HepG2 (cell line): Measurements from ENCODE around the gene TMEM135. TPM values are rescaled to one million over a fixed set of nuclear protein-coding genes. Genes with fewer than 3 reads are reported as not detected.

Experiments
- AKAP8 ChIP-seq: sonication (generic); formaldehyde crosslinking; IDR thresholded peaks from 2 replicates; pipeline ENCODE4 v1.5.1; 2020; ENCODE audit warnings: mild to moderate bottlenecking, missing genetic modification reagents
- ARNT2 ChIP-seq: sonication (generic); formaldehyde crosslinking; IDR thresholded peaks from 2 replicates; pipeline ENCODE4 v1.8.0; 2022; ENCODE audit warnings: mild to moderate bottlenecking, low read depth, missing genetic modification reagents, moderate library complexity
- CEBPZ ChIP-seq: IDR thresholded peaks from 2 replicates; pipeline ENCODE4 v1.6.1; 2012; ENCODE audit warnings: low read length, improper control_type of control experiment
- ESRRA ChIP-seq: sonication (generic); formaldehyde crosslinking; IDR thresholded peaks from 2 replicates; pipeline ENCODE4 v1.5.1; 2020; ENCODE audit warnings: mild to moderate bottlenecking, low read depth, missing genetic modification reagents
- HMG20A ChIP-seq: IDR thresholded peaks from 2 replicates; pipeline ENCODE4 v1.6.1; 2016; ENCODE audit warnings: borderline replicate concordance
- KAT8 ChIP-seq: IDR thresholded peaks from 2 replicates; pipeline ENCODE4 v1.6.1; 2016; ENCODE audit warnings: missing genetic modification reagents, missing compliant biosample characterization
- KDM3A ChIP-seq: IDR thresholded peaks from 2 replicates; pipeline ENCODE4 v1.6.1; 2018; ENCODE audit warnings: low read depth, missing compliant biosample characterization
- KLF6 ChIP-seq: IDR thresholded peaks from 2 replicates; pipeline ENCODE4 v1.8.0; 2016; ENCODE audit warnings: missing biosample characterization, missing genetic modification reagents
- NONO ChIP-seq, 2 experiments: fragments of 450-650 bp in 1 of 2; sonication (generic) in 1 of 2; formaldehyde crosslinking in 1 of 2; IDR thresholded peaks in 1 of 2; conservative IDR thresholded peaks in 1 of 2; 2 replicates each; pipeline versions ENCODE4 v1.6.1 to v1.8.0; 2017 to 2022; ENCODE audit warnings: mild to moderate bottlenecking in 1 of 2, missing genetic modification reagents in 1 of 2, moderate library complexity in 1 of 2
- RBAK ChIP-seq: sonication (generic); formaldehyde crosslinking; IDR thresholded peaks from 2 replicates; pipeline ENCODE4 v1.5.1; 2020; ENCODE audit warnings: mild to moderate bottlenecking, missing genetic modification reagents
- RORA ChIP-seq: sonication (generic); formaldehyde crosslinking; IDR thresholded peaks from 2 replicates; pipeline ENCODE4 v1.5.0; 2020; ENCODE audit warnings: mild to moderate bottlenecking, missing genetic modification reagents, moderate library complexity
- SAP130 ChIP-seq: IDR thresholded peaks from 2 replicates; pipeline ENCODE4 v1.6.1; 2016; ENCODE audit warnings: low read depth
- SETDB1 ChIP-seq: sonication (generic); formaldehyde crosslinking; IDR thresholded peaks from 2 replicates; pipeline ENCODE4 v1.5.1; 2020; ENCODE audit warnings: missing genetic modification reagents, mild to moderate bottlenecking, borderline replicate concordance
- SOX13 ChIP-seq, 3 experiments: fragments of 450-650 bp in 1 of 3; sonication (generic) in 1 of 3; formaldehyde crosslinking in 1 of 3; IDR thresholded peaks in 2 of 3; conservative IDR thresholded peaks in 1 of 3; 2 replicates each; pipeline versions ENCODE4 v1.5.0 to v1.6.1; 2016 to 2020; ENCODE audit warnings: antibody characterized with exemption in 1 of 3, mild to moderate bottlenecking in 1 of 3, missing compliant biosample characterization in 1 of 3, missing genetic modification reagents in 1 of 3, moderate library complexity in 1 of 3
- SP1 ChIP-seq, 2 experiments: fragments of 450-650 bp in 1 of 2; sonication (generic) in 1 of 2; formaldehyde crosslinking in 1 of 2; IDR thresholded peaks; 2 replicates each; pipeline versions ENCODE4 v1.4.0 to v1.6.1; 2016 to 2020; ENCODE audit warnings: missing genetic modification reagents in 1 of 2
- TAF15 ChIP-seq: fragments of 200-400 bp; formaldehyde crosslinking; IDR thresholded peaks from one replicate; pipeline ENCODE4 v1.6.1; 2018; ENCODE audit warnings: mild to moderate bottlenecking, low read depth, low read length; ENCODE audit not compliant: poor library complexity, severe bottlenecking
- ZNF225 ChIP-seq: sonication (generic); formaldehyde crosslinking; IDR thresholded peaks from 2 replicates; pipeline ENCODE4 v1.4.0; 2020; ENCODE audit warnings: mild to moderate bottlenecking, missing genetic modification reagents
- ZNF350 ChIP-seq: sonication (generic); formaldehyde crosslinking; IDR thresholded peaks from 2 replicates; pipeline ENCODE4 v1.4.0; 2020; ENCODE audit warnings: mild to moderate bottlenecking, low read depth, missing genetic modification reagents, borderline replicate concordance
- ZNF773 ChIP-seq: sonication (generic); formaldehyde crosslinking; IDR thresholded peaks from 2 replicates; pipeline ENCODE4 v1.4.0; 2020; ENCODE audit warnings: missing genetic modification reagents, borderline replicate concordance
- ZSCAN31 ChIP-seq: sonication (generic); formaldehyde crosslinking; IDR thresholded peaks from 2 replicates; pipeline ENCODE4 v1.5.0; 2020; ENCODE audit warnings: low read depth, mild to moderate bottlenecking, missing genetic modification reagents
- polyA plus RNA-seq, 8 experiments: library from polyadenylated mRNA; depleted of rRNA in 3 of 8; stranded (reverse) in 7 of 8; unstranded in 1 of 8; fragments of >200 nt; fragmentation: Illumina TruSeq in 4 of 8; extraction: Trizol in 4 of 8; gene quantifications; 2 replicates each; pipeline versions ENCODE4 v1.2.1 to v1.2.3, GENCODE V29; 2011 to 2016; ENCODE audit warnings: low read depth in 4 of 8, missing spikeins in 1 of 8, mixed read lengths in 1 of 8; ENCODE audit not compliant: insufficient read depth in 1 of 8
- total RNA-seq, 5 experiments: library from RNA; depleted of rRNA; stranded (reverse); fragments of >200 nt; fragmentation: Illumina TruSeq; extraction: Trizol; gene quantifications; 2 replicates each; pipeline ENCODE4 v1.2.3, GENCODE V29; 2016; ENCODE audit warnings: low read depth in 1 of 5
- TF ChIP-seq, protein P1 (sequence below): sonication (generic); formaldehyde crosslinking; IDR thresholded peaks from 2 replicates; pipeline ENCODE4 v1.5.0; 2020; ENCODE audit warnings: missing genetic modification reagents
- TF ChIP-seq, protein P2 (sequence below): sonication (generic); formaldehyde crosslinking; IDR thresholded peaks from 2 replicates; pipeline ENCODE4 v1.4.0; 2020; ENCODE audit warnings: missing genetic modification reagents
- TF ChIP-seq, protein P3 (sequence below): sonication (generic); formaldehyde crosslinking; IDR thresholded peaks from 2 replicates; pipeline ENCODE4 v1.5.0; 2020; ENCODE audit warnings: mild to moderate bottlenecking, low read depth, missing genetic modification reagents, borderline replicate concordance

TMEM135 gene
- total and polyA plus RNA-seq, 2 of the 13 experiments (the other 11 are each of a cell fraction or from before 2014, with no cell fraction given), result 36.6 to 88.9 TPM

GRCh38 chr11:87128372-87128771 lies 90.6 kb downstream of the TMEM135 start (continued):
- TF ChIP-seq, protein P1, sequence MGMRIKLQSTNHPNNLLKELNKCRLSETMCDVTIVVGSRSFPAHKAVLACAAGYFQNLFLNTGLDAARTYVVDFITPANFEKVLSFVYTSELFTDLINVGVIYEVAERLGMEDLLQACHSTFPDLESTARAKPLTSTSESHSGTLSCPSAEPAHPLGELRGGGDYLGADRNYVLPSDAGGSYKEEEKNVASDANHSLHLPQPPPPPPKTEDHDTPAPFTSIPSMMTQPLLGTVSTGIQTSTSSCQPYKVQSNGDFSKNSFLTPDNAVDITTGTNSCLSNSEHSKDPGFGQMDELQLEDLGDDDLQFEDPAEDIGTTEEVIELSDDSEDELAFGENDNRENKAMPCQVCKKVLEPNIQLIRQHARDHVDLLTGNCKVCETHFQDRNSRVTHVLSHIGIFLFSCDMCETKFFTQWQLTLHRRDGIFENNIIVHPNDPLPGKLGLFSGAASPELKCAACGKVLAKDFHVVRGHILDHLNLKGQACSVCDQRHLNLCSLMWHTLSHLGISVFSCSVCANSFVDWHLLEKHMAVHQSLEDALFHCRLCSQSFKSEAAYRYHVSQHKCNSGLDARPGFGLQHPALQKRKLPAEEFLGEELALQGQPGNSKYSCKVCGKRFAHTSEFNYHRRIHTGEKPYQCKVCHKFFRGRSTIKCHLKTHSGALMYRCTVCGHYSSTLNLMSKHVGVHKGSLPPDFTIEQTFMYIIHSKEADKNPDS (CRISPR knock-in tag), result no peak
- TF ChIP-seq KAT8, result no peak
- TF ChIP-seq NONO (IDR thresholded peaks at IDR 0.05), result no peak
- no peak for TF ChIP-seq NONO (CRISPR knock-in tag; conservative IDR thresholded peaks at IDR 0.05)
- no peak for TF ChIP-seq TAF15
- no peak for TF ChIP-seq SOX13 (IDR thresholded peaks at IDR 0.05)
- peak in 1 of 2 experiments; percentile 66; a peak in 2 of 4 replicates for TF ChIP-seq SOX13 (CRISPR knock-in tag; conservative IDR thresholded peaks at IDR 0.05 in 1 of 2, IDR thresholded peaks at IDR 0.05 in 1 of 2)
- no peak for TF ChIP-seq ARNT2
- no peak for TF ChIP-seq AKAP8 (CRISPR knock-in tag)
- no peak for TF ChIP-seq KLF6 (CRISPR knock-in tag)
- no peak for TF ChIP-seq ZNF350
- TF ChIP-seq SAP130, result peak; percentile 67
- no peak for TF ChIP-seq ZSCAN31
- no peak for TF ChIP-seq RBAK (CRISPR knock-in tag)
- TF ChIP-seq ESRRA (CRISPR knock-in tag), result no peak
- no peak for TF ChIP-seq RORA
- TF ChIP-seq, protein P2, sequence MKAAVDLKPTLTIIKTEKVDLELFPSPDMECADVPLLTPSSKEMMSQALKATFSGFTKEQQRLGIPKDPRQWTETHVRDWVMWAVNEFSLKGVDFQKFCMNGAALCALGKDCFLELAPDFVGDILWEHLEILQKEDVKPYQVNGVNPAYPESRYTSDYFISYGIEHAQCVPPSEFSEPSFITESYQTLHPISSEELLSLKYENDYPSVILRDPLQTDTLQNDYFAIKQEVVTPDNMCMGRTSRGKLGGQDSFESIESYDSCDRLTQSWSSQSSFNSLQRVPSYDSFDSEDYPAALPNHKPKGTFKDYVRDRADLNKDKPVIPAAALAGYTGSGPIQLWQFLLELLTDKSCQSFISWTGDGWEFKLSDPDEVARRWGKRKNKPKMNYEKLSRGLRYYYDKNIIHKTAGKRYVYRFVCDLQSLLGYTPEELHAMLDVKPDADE (CRISPR knock-in tag), result no peak
- no peak for TF ChIP-seq SP1 (IDR thresholded peaks at IDR 0.05)
- TF ChIP-seq SP1 (CRISPR knock-in tag; IDR thresholded peaks at IDR 0.05), result no peak
- TF ChIP-seq SETDB1, result no peak
- TF ChIP-seq ZNF773 (CRISPR knock-in tag), result no peak
- TF ChIP-seq ZNF225 (CRISPR knock-in tag), result no peak
- TF ChIP-seq HMG20A (CRISPR knock-in tag), result peak; percentile 87; the same call in 1 of the 2 replicates
- TF ChIP-seq CEBPZ, result no peak
- TF ChIP-seq, protein P3, sequence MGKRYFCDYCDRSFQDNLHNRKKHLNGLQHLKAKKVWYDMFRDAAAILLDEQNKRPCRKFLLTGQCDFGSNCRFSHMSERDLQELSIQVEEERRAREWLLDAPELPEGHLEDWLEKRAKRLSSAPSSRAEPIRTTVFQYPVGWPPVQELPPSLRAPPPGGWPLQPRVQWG (CRISPR knock-in tag), result no peak
- no peak for TF ChIP-seq KDM3A (CRISPR knock-in tag)
